Ovary (tissue), 9 donors: ENCODE data around the gene FRY. TPM values are rescaled to one million over a fixed set of nuclear protein-coding genes. Genes with fewer than 3 reads are reported as not detected.

Source experiments
- DNase-seq, 5 donors: peaks; one replicate each; pipeline ENCODE4 v3.0.0-alpha.2; 2019 to 2020
- H3K27ac ChIP-seq, 2 donors: fragments of 200-600 bp; one replicate each; pipeline versions ENCODE4 v1.5.1 to v1.8.0; 2019 to 2022
- H3K27me3 ChIP-seq: fragments of 200-600 bp; one replicate; pipeline ENCODE4 v1.8.0; 2022
- H3K36me3 ChIP-seq: fragments of 200-600 bp; sonication (generic); one replicate; pipeline ENCODE4 v1.5.1; 2019
- H3K4me1 ChIP-seq: one replicate; pipeline ENCODE4 v1.8.1; 2013; ENCODE audit warnings: mild to moderate bottlenecking, moderate library complexity; ENCODE audit not compliant: insufficient read depth
- H3K4me3 ChIP-seq: fragments of 200-600 bp; sonication (generic); one replicate; pipeline ENCODE4 v1.5.1; 2017
- H3K9me3 ChIP-seq, 2 donors: fragments of 200-600 bp in 1 of 2; sonication (generic) in 1 of 2; one replicate each; pipeline versions ENCODE4 v1.5.1 to v1.8.1; 2013 to 2019; ENCODE audit warnings: mild to moderate bottlenecking in 1 of 2, moderate library complexity in 1 of 2
- EP300 ChIP-seq: sonication (generic); formaldehyde crosslinking; IDR thresholded peaks from one replicate; pipeline ENCODE4 v1.6.1; 2017; ENCODE audit warnings: antibody characterized with exemption
- POLR2A ChIP-seq: fragments of 450-650 bp; IDR thresholded peaks from one replicate; pipeline ENCODE4 v1.6.1; 2017; ENCODE audit warnings: antibody characterized with exemption, mild to moderate bottlenecking, moderate library complexity
- WGBS, 3 donors: extraction: QIAGEN DNeasy Blood & Tissue Kit in 1 of 3; methylation state at CpG; one replicate each; pipeline versions ENCODE4 v1.1.5 to v1.1.7; 2013 to 2017; 5-methylcytosine and 5-hydroxymethylcytosine counted together
- intact Hi-C, 4 donors: fragments of 100-400 bp; cut with DNase I; formaldehyde crosslinking; loops; one replicate each; pipeline versions ENCODE4 v1.11.0 to v1.15.1; 2022 to 2023
- polyA plus RNA-seq, 2 donors: library from polyadenylated mRNA; stranded (reverse); fragments of 200-250 nt in 1 of 2; fragments of 350-450 nt in 1 of 2; fragmentation: Illumina TruSeq in 1 of 2; extraction: RNeasy Lipid Tissue Mini Kit (QIAGEN cat#74804) in 1 of 2; gene quantifications; one replicate each; pipeline ENCODE4 v1.2.3, GENCODE V29; 2013 to 2014
- total RNA-seq, 7 donors: library from RNA; depleted of rRNA in 2 of 7; stranded (reverse); fragments of >200 nt in 2 of 7; fragmentation: NEBNext Ultra II Directional in 3 of 7; extraction: Animal tissue kit (Norgen Biotek cat#: 25700) in 3 of 7; gene quantifications; one replicate each; pipeline versions ENCODE4 v1.1.0 to v1.2.4, GENCODE V29; 2016 to 2023
- TF ChIP-seq, protein P1 (sequence below), 3 donors: fragments of 450-650 bp in 2 of 3; fragments of 200-600 bp in 1 of 3; IDR thresholded peaks; one replicate each; pipeline versions ENCODE4 v1.5.1 to v1.8.0; 2016 to 2022; ENCODE audit warnings: antibody characterized with exemption in 3 of 3, mild to moderate bottlenecking in 1 of 3
- donor health status: DM: no; HTN: no; CAD: no; lungs with moderate emphysema.
- donor health status: DM: no; HTN: no; CAD: no.
- donor health status: Bipolar disorder and iron deficiency.
- donor health status: DM: yes; HTN: yes; CAD: no.
- donor health status: DM: no; HTN: no; CAD: no.
- donor health status: DM: yes; HTN: yes; CAD: no.

The FRY gene
- total and polyA plus RNA-seq, 9 donors: 11.6 to 36.7 (median 19.4) TPM

DNA sequence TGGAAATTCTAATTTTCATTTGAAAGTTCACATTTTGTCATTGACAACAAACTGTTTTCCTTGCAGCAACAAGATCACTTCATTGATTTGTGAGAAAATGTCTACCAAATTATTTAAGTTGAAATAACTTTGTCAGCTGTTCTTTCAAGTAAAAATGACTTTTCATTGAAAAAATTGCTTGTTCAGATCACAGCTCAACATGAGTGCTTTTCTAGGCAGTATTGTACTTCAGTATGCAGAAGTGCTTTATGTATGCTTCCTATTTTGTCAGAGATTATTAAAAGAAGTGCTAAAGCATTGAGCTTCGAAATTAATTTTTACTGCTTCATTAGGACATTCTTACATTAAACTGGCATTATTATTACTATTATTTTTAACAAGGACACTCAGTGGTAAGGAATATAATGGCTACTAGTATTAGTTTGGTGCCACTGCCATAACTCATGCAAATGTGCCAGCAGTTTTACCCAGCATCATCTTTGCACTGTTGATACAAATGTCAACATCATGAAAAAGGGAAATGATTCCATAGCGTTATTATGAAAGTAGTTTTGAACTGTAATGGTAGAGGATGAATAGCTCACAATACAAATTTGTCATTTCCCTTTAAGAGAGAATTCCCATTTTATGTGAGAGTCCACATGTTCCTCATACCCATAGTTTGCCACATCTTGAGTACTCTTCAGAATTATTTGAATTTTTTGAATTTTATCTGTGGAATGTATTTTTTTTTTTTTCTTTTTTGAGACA lies 286.3 kb downstream of the FRY start:
- TF ChIP-seq POLR2A (no peak), EP300 (no peak)
- TF ChIP-seq, protein P1, sequence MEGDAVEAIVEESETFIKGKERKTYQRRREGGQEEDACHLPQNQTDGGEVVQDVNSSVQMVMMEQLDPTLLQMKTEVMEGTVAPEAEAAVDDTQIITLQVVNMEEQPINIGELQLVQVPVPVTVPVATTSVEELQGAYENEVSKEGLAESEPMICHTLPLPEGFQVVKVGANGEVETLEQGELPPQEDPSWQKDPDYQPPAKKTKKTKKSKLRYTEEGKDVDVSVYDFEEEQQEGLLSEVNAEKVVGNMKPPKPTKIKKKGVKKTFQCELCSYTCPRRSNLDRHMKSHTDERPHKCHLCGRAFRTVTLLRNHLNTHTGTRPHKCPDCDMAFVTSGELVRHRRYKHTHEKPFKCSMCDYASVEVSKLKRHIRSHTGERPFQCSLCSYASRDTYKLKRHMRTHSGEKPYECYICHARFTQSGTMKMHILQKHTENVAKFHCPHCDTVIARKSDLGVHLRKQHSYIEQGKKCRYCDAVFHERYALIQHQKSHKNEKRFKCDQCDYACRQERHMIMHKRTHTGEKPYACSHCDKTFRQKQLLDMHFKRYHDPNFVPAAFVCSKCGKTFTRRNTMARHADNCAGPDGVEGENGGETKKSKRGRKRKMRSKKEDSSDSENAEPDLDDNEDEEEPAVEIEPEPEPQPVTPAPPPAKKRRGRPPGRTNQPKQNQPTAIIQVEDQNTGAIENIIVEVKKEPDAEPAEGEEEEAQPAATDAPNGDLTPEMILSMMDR (IDR thresholded peaks at IDR 0.05): no peak
- intact Hi-C loops: loop anchor here in 2 of 4 donors (10.0 kb wide), 3 partner anchors 293 to 413 kb away; no protein-coding TSS in a partner anchor

DNA sequence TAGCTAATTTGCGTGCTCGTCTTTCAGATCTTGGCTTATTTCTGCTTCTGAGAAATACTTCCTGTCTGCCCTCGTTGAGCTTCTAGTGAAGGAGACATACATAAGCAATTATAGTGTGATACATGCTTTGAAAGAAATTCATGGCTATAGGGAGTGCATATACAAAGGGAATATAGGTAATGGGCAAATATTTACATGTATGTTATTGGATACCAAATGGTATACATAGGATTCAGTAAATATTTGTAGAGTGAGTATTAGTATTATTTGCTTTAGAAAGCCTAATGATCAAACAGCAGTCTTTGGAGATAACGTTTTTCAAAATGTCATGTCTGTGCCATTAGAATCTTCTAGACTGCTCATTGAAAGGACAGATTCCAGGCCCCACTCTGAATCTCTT lies 289.0 kb downstream of the FRY start:
- no peaks in the 10 kb centered on the region for H3K36me3 ChIP-seq
- H3K9me3 ChIP-seq: no peaks in the 10 kb centered on the region
- intact Hi-C loops: no loop called here
- H3K27ac ChIP-seq: no peak overlapping the region
- TF ChIP-seq POLR2A: no peak
- TF ChIP-seq, protein P1 (IDR thresholded peaks at IDR 0.05): no peak
- TF ChIP-seq EP300: no peak
- 79 to 94% (median 88%) methylated on average over 4 of the region's 4 CpGs for WGBS, 3 donors
- DNase-seq: no peak
- H3K27me3 ChIP-seq: no peaks in the 10 kb centered on the region
- H3K4me3 ChIP-seq: no peak overlapping the region
- no peaks in the 10 kb centered on the region for H3K4me1 ChIP-seq

More for the DNA sequence above, 286.3 kb downstream of the FRY start:
- no peak overlapping the region for H3K27ac ChIP-seq
- 84 to 92% (median 85%) methylated on average over 2 of the region's 2 CpGs for whole genome bisulfite sequencing, 3 donors
- no peak overlapping the region for H3K4me3 ChIP-seq
- no peak for DNase-seq
- peaks cover 5% of the 10 kb centered on the region for H3K4me1 ChIP-seq
- no peaks in the 10 kb centered on the region for H3K27me3 ChIP-seq
- no peaks in the 10 kb centered on the region for H3K9me3 ChIP-seq
- H3K36me3 ChIP-seq: no peaks in the 10 kb centered on the region

DNA sequence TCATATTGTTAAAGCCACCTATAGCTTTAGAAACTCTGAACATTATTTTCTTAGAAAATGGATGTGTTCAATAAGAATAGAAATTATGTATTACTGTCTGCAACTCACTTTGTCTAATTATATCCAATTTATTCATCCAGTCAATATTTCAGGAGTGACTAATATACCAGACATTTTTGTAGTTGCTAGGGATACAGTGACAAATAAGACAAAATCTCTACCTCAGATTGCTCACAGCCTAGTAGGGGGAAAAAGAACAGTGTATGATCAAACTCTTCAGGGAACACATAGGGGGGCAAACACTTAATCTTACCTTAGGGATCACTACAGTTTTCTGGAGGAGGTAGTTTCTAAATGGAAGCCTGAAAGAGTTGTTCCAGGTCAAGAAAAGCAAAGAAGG lies 292.3 kb downstream of the FRY start:
- no peaks in the 10 kb centered on the region for H3K4me1 ChIP-seq
- TF ChIP-seq, protein P1 (IDR thresholded peaks at IDR 0.05): no peak
- TF ChIP-seq EP300: no peak
- TF ChIP-seq POLR2A: no peak
- no peaks in the 10 kb centered on the region for H3K36me3 ChIP-seq
- H3K4me3 ChIP-seq: no peak overlapping the region
- intact Hi-C loops: no loop called here
- H3K9me3 ChIP-seq: no peaks in the 10 kb centered on the region
- H3K27me3 ChIP-seq: no peaks in the 10 kb centered on the region
- no peak overlapping the region for H3K27ac ChIP-seq
- DNase-seq: no peak

DNA sequence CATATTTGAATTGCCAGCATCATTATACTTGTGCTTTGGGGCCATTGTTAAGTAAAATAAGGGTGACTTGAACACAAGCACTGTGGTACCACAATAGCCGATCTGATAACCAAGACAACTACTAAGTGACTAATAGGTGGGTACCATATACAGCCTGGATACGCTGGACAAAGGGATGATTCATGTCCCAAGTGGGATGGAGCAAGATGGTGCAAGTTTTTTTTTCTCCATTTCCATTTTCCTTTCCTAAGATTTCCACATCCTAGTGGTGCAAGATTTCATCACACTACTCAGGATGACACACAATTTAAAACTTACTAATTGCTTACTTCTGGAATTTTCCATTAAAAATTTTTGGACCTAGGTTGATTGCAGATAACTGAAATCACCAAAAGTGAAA lies 298.9 kb downstream of the FRY start:
- Histone ChIP-seq H3K4me1 (no peaks in the 10 kb centered on the region), H3K27ac (no peak overlapping the region), H3K27me3 (no peaks in the 10 kb centered on the region), H3K36me3 (no peaks in the 10 kb centered on the region), H3K9me3 (no peaks in the 10 kb centered on the region), H3K4me3 (no peak overlapping the region)
- intact Hi-C loops: no loop called here
- 88 to 92% (median 90%) methylated on average over 2 of the region's 2 CpGs for WGBS, 3 donors
- no peak for DNase-seq
- TF ChIP-seq, protein P1 (IDR thresholded peaks at IDR 0.05): no peak
- TF ChIP-seq POLR2A: no peak
- TF ChIP-seq EP300: no peak
